ENCODE data around the gene HIGD1C.

DNA sequence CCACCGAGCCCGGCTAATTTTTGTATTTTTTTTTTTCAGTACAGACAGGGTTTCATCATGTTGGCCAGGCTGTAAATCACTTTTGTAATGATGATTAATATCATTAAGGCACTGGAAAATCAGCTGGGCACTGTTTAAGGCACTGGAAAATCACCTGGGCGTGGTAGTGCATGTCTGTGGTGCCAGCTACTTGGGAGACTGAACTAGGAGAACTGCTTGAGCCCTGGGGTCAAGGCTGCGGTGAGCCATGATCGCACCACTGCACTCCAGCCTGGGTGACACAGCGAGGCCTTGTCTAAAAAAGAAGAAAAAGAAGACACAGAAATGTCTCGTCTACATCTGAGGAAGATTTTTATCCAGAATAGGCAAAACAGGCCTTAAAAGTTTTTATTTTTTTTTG lies 61.1 kb downstream of the HIGD1C start:
- TF ChIP-seq EZH2 (IDR thresholded peaks at IDR 0.05; ENCODE audit: borderline replicate concordance, low read length), result no peak
- TF ChIP-seq, protein P1, sequence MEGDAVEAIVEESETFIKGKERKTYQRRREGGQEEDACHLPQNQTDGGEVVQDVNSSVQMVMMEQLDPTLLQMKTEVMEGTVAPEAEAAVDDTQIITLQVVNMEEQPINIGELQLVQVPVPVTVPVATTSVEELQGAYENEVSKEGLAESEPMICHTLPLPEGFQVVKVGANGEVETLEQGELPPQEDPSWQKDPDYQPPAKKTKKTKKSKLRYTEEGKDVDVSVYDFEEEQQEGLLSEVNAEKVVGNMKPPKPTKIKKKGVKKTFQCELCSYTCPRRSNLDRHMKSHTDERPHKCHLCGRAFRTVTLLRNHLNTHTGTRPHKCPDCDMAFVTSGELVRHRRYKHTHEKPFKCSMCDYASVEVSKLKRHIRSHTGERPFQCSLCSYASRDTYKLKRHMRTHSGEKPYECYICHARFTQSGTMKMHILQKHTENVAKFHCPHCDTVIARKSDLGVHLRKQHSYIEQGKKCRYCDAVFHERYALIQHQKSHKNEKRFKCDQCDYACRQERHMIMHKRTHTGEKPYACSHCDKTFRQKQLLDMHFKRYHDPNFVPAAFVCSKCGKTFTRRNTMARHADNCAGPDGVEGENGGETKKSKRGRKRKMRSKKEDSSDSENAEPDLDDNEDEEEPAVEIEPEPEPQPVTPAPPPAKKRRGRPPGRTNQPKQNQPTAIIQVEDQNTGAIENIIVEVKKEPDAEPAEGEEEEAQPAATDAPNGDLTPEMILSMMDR (IDR thresholded peaks at IDR 0.05; ENCODE audit: low read length), result no peak
